GM12872 (cell line): ENCODE measurements around the gene FAM168A.

Experiments used
- CTCF ChIP-seq: IDR thresholded peaks from 3 replicates; pipeline ENCODE4 v1.5.1; 2011; ENCODE audit warnings: low read depth, mild to moderate bottlenecking, low read length, moderate library complexity; ENCODE audit not compliant: insufficient read depth

Gene FAM168A

GRCh38 chr11:73384125-73384441 is 213.8 kb downstream of the FAM168A start:
- TF ChIP-seq CTCF, result no peak

GRCh38 chr11:73383249-73384124 is 214.4 kb downstream of the FAM168A start:
- 0 out of 3 replicates have a peak, but pooled peaks have one; percentile 19 for TF ChIP-seq CTCF

GRCh38 chr11:73382747-73383146 is 215.2 kb downstream of the FAM168A start:
- no peak for TF ChIP-seq CTCF

- no peak for TF ChIP-seq CTCF
Observed at GRCh38 chr11:73382183-73382582, 215.7 kb downstream of the FAM168A start.

- no peak for TF ChIP-seq CTCF
Observed at GRCh38 chr11:73381589-73381988, 216.3 kb downstream of the FAM168A start.

- TF ChIP-seq CTCF, result no peak
Observed at GRCh38 chr11:73380897-73381410, 217.0 kb downstream of the FAM168A start.

GRCh38 chr11:73380331-73380730 is 217.6 kb downstream of the FAM168A start:
- TF ChIP-seq CTCF, result no peak
